HepG2 (cell line): Measurements from ENCODE around the gene SAMD14. TPM values are rescaled to one million over a fixed set of nuclear protein-coding genes. Genes with fewer than 3 reads are reported as not detected.

Experiments
- ATAC-seq: fragments of 200-7000 bp; cut with Tn5 transposase; 3 replicates; pipeline ENCODE4 v1.9.1; 2020; ENCODE audit warnings: mild to moderate bottlenecking, moderate library complexity
- BruUV-seq: library from RNA; stranded (reverse); fragments of 400-500 nt; replicated peaks from 2 replicates; lab custom pipeline; 2021; lab: Mats Ljungman, UMichigan
- CTCF ChIA-PET: fragments of 300-600 bp; formaldehyde crosslinking; extraction: SDS; loops from one replicate; lab custom pipeline; 2021; ENCODE audit warnings: low total read pairs, inconsistent platforms, low intra/inter-chr PET ratio; lab: Yijun Ruan, JAX
- POLR2A ChIA-PET: fragments of 350-600 bp; sonication (Branson Sonifier 250); formaldehyde crosslinking; loops from one replicate; lab custom pipeline; 2020; ENCODE audit warnings: antibody characterized with exemption, inconsistent platforms; lab: Yijun Ruan, JAX
- DNase-seq: peaks from one replicate; pipeline ENCODE4 v3.0.0-alpha.2; 2015; ENCODE audit warnings: low spot score
- FAIRE-seq: peaks from 3 replicates; lab custom pipeline; 2011; peaks lifted over from hg19 to GRCh38; lab: Jason Lieb, UNC
- H2AFZ ChIP-seq: one replicate; pipeline ENCODE4 v1.6.1; 2011; ENCODE audit warnings: low read length, inconsistent platforms
- H3K27ac ChIP-seq: fragments of 300-600 bp; 3 replicates; pipeline ENCODE4 v1.8.0; 2011; ENCODE audit warnings: mixed run types, mild to moderate bottlenecking, mixed read lengths, low read length, inconsistent platforms; ENCODE audit not compliant: insufficient read depth; ENCODE audit errors: extremely low read length
- H3K27me3 ChIP-seq, 2 experiments: fragments of 200-600 bp in 1 of 2; 2 replicates in 1 of 2; 3 replicates in 1 of 2; pipeline versions ENCODE4 v1.6.0 to v1.8.0; 2011; ENCODE audit warnings: low read length in 2 of 2, mild to moderate bottlenecking in 2 of 2, moderate library complexity in 2 of 2, inconsistent platforms in 1 of 2; ENCODE audit not compliant: insufficient read depth in 2 of 2, control insufficient read depth in 1 of 2
- H3K36me3 ChIP-seq, 2 experiments: fragments of 200-600 bp in 1 of 2; replicated peaks in 1 of 2; 2 replicates in 1 of 2; 3 replicates in 1 of 2; pipeline versions ENCODE4 v1.5.1 to v1.8.0; 2011; ENCODE audit warnings: low read length in 2 of 2, inconsistent platforms in 1 of 2; ENCODE audit not compliant: insufficient read depth in 2 of 2, control insufficient read depth in 1 of 2
- H3K4me1 ChIP-seq: 2 replicates; pipeline ENCODE4 v1.5.1; 2012; ENCODE audit warnings: low read length, inconsistent platforms; ENCODE audit not compliant: insufficient read depth
- H3K4me2 ChIP-seq: 2 replicates; pipeline ENCODE4 v1.6.0; 2011; ENCODE audit warnings: low read depth, low read length, inconsistent platforms
- H3K4me3 ChIP-seq, 3 experiments: fragments of 200-600 bp in 1 of 3; sonication (generic), shearing (Covaris generic) in 1 of 3; replicated peaks in 1 of 3; 2 replicates each; pipeline ENCODE4 v1.5.1; 2011 to 2016; ENCODE audit warnings: low read length in 3 of 3, inconsistent platforms in 2 of 3, low read depth in 2 of 3, mild to moderate bottlenecking in 2 of 3, control low read depth in 1 of 3, mixed read lengths in 1 of 3; ENCODE audit not compliant: insufficient read depth in 1 of 3
- H3K79me2 ChIP-seq: one replicate; pipeline ENCODE4 v1.6.1; 2011; ENCODE audit warnings: low read length, inconsistent platforms; ENCODE audit not compliant: insufficient read depth
- H3K9ac ChIP-seq: 2 replicates; pipeline ENCODE4 v1.6.0; 2011; ENCODE audit warnings: mild to moderate bottlenecking, low read depth, low read length, inconsistent platforms; ENCODE audit not compliant: insufficient read depth
- H3K9me3 ChIP-seq: 2 replicates; pipeline ENCODE4 v1.5.1; 2012; ENCODE audit warnings: mild to moderate bottlenecking, low read length
- H4K20me1 ChIP-seq: 2 replicates; pipeline ENCODE4 v1.6.0; 2011; ENCODE audit warnings: inconsistent platforms, mild to moderate bottlenecking, low read length, moderate library complexity; ENCODE audit not compliant: insufficient read depth
- HNF4A ChIP-seq: sonication (generic); formaldehyde crosslinking; IDR thresholded peaks from 2 replicates; pipeline ENCODE4 v1.4.0; 2020; ENCODE audit warnings: missing genetic modification reagents
- ZFY ChIP-seq: sonication (generic); formaldehyde crosslinking; IDR thresholded peaks from 2 replicates; pipeline ENCODE4 v1.4.0; 2020; ENCODE audit warnings: missing genetic modification reagents
- ZNF629 ChIP-seq: sonication (generic); formaldehyde crosslinking; conservative IDR thresholded peaks from 2 replicates; pipeline ENCODE4 v1.5.0; 2020; ENCODE audit warnings: missing genetic modification reagents
- WGBS: methylation state at CpG from one replicate; pipeline ENCODE4 v1.1.6; 2017; ENCODE audit warnings: low lambda C conversion rate; 5-methylcytosine and 5-hydroxymethylcytosine counted together
- in situ Hi-C: cut with HindIII; loops from 2 replicates; pipeline ENCODE4 v1.10.0; 2017; ENCODE audit warnings: low pct_unique_long_range_greater_than_20kb; ENCODE audit not compliant: extremely low pct_ligation_motif_present
- intact Hi-C: fragments of 100-400 bp; cut with micrococcal nuclease; formaldehyde crosslinking; loops from one replicate; pipeline ENCODE4 v1.10.0; 2022; ENCODE audit not compliant: unreplicated experiment
- polyA plus RNA-seq, 8 experiments: library from polyadenylated mRNA; depleted of rRNA in 3 of 8; stranded (reverse) in 7 of 8; unstranded in 1 of 8; fragments of >200 nt; fragmentation: Illumina TruSeq in 4 of 8; extraction: Trizol in 4 of 8; gene quantifications; 2 replicates each; pipeline versions ENCODE4 v1.2.1 to v1.2.3, GENCODE V29; 2011 to 2016; ENCODE audit warnings: low read depth in 4 of 8, missing spikeins in 1 of 8, mixed read lengths in 1 of 8; ENCODE audit not compliant: insufficient read depth in 1 of 8
- total RNA-seq, 5 experiments: library from RNA; depleted of rRNA; stranded (reverse); fragments of >200 nt; fragmentation: Illumina TruSeq; extraction: Trizol; gene quantifications; 2 replicates each; pipeline ENCODE4 v1.2.3, GENCODE V29; 2016; ENCODE audit warnings: low read depth in 1 of 5
- TF ChIP-seq, protein P1 (sequence below), 2 experiments: sonication (generic) in 1 of 2; formaldehyde crosslinking in 1 of 2; IDR thresholded peaks; 2 replicates each; pipeline versions ENCODE4 v1.6.1 to v1.9.0; 2014 to 2022; ENCODE audit warnings: antibody characterized with exemption in 1 of 2, borderline replicate concordance in 1 of 2, inconsistent platforms in 1 of 2, low read depth in 1 of 2, missing genetic modification reagents in 1 of 2

Gene SAMD14
- total and polyA plus RNA-seq, 2 of the 13 experiments (the other 11 are each of a cell fraction or from before 2014, with no cell fraction given): 0.07 to 0.22 TPM

DNA sequence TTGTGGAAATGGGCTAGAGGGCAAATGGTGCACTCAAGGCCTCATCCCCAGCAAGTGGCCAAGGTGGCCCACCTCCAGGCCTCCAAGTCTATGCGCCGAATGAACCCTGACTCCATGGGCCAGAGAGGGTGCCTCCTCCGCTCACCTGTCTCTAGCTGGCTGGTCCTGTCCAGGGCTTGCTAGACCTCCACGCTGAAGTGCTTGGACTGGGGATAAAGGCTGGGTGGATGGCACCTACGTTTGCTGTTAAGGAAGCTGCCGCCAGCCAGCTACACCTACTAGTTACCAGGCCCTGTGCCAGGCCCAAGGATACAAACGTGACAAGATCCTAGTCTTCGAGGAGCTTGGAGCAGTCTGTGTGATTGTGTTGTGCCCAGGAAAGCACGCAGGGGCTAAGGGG lies 35.1 kb upstream of the SAMD14 start (continued):
- TF ChIP-seq, protein P1, sequence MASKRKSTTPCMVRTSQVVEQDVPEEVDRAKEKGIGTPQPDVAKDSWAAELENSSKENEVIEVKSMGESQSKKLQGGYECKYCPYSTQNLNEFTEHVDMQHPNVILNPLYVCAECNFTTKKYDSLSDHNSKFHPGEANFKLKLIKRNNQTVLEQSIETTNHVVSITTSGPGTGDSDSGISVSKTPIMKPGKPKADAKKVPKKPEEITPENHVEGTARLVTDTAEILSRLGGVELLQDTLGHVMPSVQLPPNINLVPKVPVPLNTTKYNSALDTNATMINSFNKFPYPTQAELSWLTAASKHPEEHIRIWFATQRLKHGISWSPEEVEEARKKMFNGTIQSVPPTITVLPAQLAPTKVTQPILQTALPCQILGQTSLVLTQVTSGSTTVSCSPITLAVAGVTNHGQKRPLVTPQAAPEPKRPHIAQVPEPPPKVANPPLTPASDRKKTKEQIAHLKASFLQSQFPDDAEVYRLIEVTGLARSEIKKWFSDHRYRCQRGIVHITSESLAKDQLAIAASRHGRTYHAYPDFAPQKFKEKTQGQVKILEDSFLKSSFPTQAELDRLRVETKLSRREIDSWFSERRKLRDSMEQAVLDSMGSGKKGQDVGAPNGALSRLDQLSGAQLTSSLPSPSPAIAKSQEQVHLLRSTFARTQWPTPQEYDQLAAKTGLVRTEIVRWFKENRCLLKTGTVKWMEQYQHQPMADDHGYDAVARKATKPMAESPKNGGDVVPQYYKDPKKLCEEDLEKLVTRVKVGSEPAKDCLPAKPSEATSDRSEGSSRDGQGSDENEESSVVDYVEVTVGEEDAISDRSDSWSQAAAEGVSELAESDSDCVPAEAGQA (IDR thresholded peaks at IDR 0.05; ENCODE audit: low read depth): no peak
- TF ChIP-seq, protein P1 (CRISPR knock-in tag; IDR thresholded peaks at IDR 0.05; ENCODE audit: borderline replicate concordance): no peak
- no peak for TF ChIP-seq HNF4A (CRISPR knock-in tag)

DNA sequence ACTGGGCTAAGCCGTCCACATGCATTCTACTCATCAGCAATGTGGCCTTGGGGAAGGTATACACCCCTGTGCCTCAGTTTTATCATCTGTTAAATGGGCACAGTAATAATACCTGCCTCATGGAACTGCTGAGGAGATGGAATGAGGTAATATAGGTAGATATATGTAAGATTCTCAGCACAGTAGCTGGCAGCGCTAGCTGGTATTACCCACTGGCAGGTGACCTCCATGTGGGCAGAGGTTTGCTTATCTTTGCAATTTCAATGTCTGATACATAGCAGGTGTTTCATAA lies 34.7 kb upstream of the SAMD14 start:
- H3K36me3 ChIP-seq: no peaks in the 10 kb centered on the region
- no peaks in the 10 kb centered on the region for H4K20me1 ChIP-seq
- no peak overlapping the region for H3K27ac ChIP-seq
- H3K4me2 ChIP-seq: no peak overlapping the region
- H3K79me2 ChIP-seq: no peaks in the 10 kb centered on the region
- no peak for DNase-seq
- BruUV-seq: no TSS peak
- CTCF ChIA-PET: no interaction called here
- no peak overlapping the region for H2AFZ ChIP-seq
- no peak for FAIRE-seq
- H3K9ac ChIP-seq: no peak overlapping the region
- peaks cover 15% of the 10 kb centered on the region for H3K4me1 ChIP-seq
- H3K4me3 ChIP-seq: no peak overlapping the region
- intact Hi-C loops: no loop called here
- in situ Hi-C loops: loop anchor here (5.0 kb wide), 1 partner anchor 47 kb away; no protein-coding TSS in a partner anchor
- POLR2A ChIA-PET: no interaction called here
- TF ChIP-seq ZNF629 (peak; percentile 85), ZFY (CRISPR knock-in tag) (no peak)
- H3K9me3 ChIP-seq: no peaks in the 10 kb centered on the region
- H3K27me3 ChIP-seq: peaks cover 11 to 74% of the 10 kb centered on the region in 2 experiments; a peak in 3 of 5 replicates
- ATAC-seq: no peak
- WGBS: 60% methylated on average over 2 of the region's 2 CpGs
